Fibroblast of pulmonary artery (primary cell): ENCODE results near the gene MAP4K3.

Experiments
- DNase-seq: peaks from one replicate; pipeline ENCODE4 v3.0.0-alpha.2; 2010; ENCODE audit warnings: low read depth
- H3K4me3 ChIP-seq: replicated peaks from 2 replicates; pipeline ENCODE4 v1.5.1; 2011; ENCODE audit warnings: low read depth, mild to moderate bottlenecking, control low read depth, low read length, moderate library complexity
- CTCF ChIP-seq: IDR thresholded peaks from 2 replicates; pipeline ENCODE4 v1.5.1; 2011; ENCODE audit warnings: mild to moderate bottlenecking, control low read depth, low read length, inconsistent platforms; ENCODE audit errors: missing control alignments

MAP4K3 gene

GRCh38 chr2:39447266-39448168 is 10.4 kb upstream of the MAP4K3 start:
- no peak for TF ChIP-seq CTCF
- DNase-seq = no peak
- no peak overlapping the region for H3K4me3 ChIP-seq

- DNase-seq = no peak
- H3K4me3 ChIP-seq = no peak overlapping the region
- no peak for TF ChIP-seq CTCF
These were observed 8.8 kb upstream of the MAP4K3 start for GRCh38 chr2:39445934-39446333.

- no peak for DNase-seq
- H3K4me3 ChIP-seq = no peak overlapping the region
- no peak for TF ChIP-seq CTCF
These were observed 5.9 kb upstream of the MAP4K3 start for GRCh38 chr2:39443009-39443408.

- peak overlapping the region; percentile 93 for H3K4me3 ChIP-seq
- no peak for TF ChIP-seq CTCF
- DNase-seq = peak; percentile 33
These were observed 624 bp upstream of the MAP4K3 start for GRCh38 chr2:39437522-39438296.

GRCh38 chr2:39435741-39436591 is 1.1 kb downstream of the MAP4K3 start:
- TF ChIP-seq CTCF = no peak
- DNase-seq = peak; percentile 62
- H3K4me3 ChIP-seq = peak overlapping the region; percentile 93

GRCh38 chr2:39435234-39435633 is 1.9 kb downstream of the MAP4K3 start:
- peak; percentile 33 for DNase-seq
- TF ChIP-seq CTCF = no peak
- H3K4me3 ChIP-seq = peak overlapping the region; percentile 93
